Measurements from ENCODE around the gene COPG1.
"Not testable (repeated sequence)": the region's sequence is repeated elsewhere in the genome, so short reads cannot be mapped to it uniquely, and the experiment has no call there.

The COPG1 gene

GRCh38 chr3:129260606-129261005 lies 11.2 kb downstream of the COPG1 start:
- Histone ChIP-seq H3K4me1 (ENCODE audit: insufficient read depth, poor library complexity, severe bottlenecking) (no peaks in the 10 kb centered on the region), H3K36me3 (ENCODE audit: low read depth) (peaks cover 97% of the 10 kb centered on the region), H3K4me3 (ENCODE audit: severe bottlenecking) (no peak overlapping the region), H3K27ac (ENCODE audit: poor library complexity, severe bottlenecking) (no peak overlapping the region), H3K27me3 (ENCODE audit: insufficient read depth, poor library complexity, severe bottlenecking) (no peaks in the 10 kb centered on the region), H3K9me3 (ENCODE audit: severe bottlenecking) (no peaks in the 10 kb centered on the region)
- ATAC-seq (ENCODE audit: low read depth) (no peak), DNase-seq (ENCODE audit: low spot score) (no peak)
- TF ChIP-seq, protein P1, sequence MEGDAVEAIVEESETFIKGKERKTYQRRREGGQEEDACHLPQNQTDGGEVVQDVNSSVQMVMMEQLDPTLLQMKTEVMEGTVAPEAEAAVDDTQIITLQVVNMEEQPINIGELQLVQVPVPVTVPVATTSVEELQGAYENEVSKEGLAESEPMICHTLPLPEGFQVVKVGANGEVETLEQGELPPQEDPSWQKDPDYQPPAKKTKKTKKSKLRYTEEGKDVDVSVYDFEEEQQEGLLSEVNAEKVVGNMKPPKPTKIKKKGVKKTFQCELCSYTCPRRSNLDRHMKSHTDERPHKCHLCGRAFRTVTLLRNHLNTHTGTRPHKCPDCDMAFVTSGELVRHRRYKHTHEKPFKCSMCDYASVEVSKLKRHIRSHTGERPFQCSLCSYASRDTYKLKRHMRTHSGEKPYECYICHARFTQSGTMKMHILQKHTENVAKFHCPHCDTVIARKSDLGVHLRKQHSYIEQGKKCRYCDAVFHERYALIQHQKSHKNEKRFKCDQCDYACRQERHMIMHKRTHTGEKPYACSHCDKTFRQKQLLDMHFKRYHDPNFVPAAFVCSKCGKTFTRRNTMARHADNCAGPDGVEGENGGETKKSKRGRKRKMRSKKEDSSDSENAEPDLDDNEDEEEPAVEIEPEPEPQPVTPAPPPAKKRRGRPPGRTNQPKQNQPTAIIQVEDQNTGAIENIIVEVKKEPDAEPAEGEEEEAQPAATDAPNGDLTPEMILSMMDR (IDR thresholded peaks at IDR 0.05; ENCODE audit: poor library complexity, severe bottlenecking) = no peak

DNA sequence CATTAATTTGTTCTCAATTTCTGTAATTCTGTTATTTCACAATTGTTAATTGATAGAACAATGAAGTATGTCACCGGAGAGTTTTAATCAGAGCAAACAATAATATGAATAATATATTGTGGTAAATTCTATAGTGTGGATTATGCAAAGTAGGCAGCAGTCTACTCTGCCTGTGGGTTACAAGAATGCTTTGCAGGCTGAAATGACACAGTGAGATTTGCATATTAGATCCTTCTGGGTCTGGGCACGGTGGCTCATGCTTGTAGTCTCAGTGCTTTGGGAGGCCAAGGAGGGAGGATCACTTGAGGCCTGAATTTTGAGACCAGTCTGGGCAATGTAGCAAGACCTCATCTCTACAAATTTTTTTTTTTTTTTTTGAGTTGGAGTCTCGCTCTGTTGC lies 12.5 kb downstream of the COPG1 start:
- no peak for ATAC-seq (ENCODE audit: low read depth)
- H3K9me3 ChIP-seq (ENCODE audit: severe bottlenecking) = no peaks in the 10 kb centered on the region
- no peak overlapping the region for H3K27ac ChIP-seq (ENCODE audit: poor library complexity, severe bottlenecking)
- DNase-seq (ENCODE audit: low spot score) = peak; percentile 10
- H3K4me1 ChIP-seq (ENCODE audit: insufficient read depth, poor library complexity, severe bottlenecking) = no peaks in the 10 kb centered on the region
- H3K36me3 ChIP-seq (ENCODE audit: low read depth) = peaks cover 97% of the 10 kb centered on the region
- TF ChIP-seq, protein P1 (IDR thresholded peaks at IDR 0.05; ENCODE audit: poor library complexity, severe bottlenecking) = no peak
- no peaks in the 10 kb centered on the region for H3K27me3 ChIP-seq (ENCODE audit: insufficient read depth, poor library complexity, severe bottlenecking)
- no peak overlapping the region for H3K4me3 ChIP-seq (ENCODE audit: severe bottlenecking)

DNA sequence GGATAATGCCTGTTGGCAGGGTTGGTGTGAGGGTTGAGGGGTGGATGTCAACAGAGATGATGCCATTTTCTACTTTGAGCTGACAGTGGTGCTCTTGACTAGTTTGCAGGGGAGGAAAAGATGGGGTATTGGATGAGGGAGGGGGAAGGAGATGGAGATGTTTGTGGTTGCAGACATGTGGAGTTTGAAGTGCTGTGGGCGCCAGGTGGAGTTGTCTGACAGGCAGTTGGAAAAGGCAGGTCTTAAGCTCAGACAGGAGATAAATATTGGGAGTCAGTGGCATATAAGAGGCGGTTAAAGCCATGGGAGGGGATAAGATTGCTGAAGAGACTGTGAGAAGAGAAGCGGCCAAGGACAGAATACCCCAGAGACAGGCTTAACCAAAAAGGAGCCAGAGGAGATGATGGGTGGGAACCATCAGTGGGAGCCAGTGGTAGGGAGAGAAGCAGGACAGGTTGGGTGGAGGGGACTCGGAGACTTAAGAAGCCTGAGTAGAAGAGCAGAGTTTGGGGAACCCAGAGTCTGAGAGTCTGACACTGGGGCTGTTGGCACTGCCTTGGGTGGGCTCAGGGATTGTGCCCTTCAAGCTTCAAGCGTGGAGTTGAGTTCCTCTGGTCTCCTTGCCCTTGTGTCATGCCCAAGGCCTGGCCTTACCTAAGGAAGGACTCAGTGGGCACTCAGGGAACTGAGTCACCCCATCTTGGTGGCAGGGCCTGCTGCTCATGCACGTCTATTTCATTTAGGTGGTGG lies 13.9 kb downstream of the COPG1 start:
- no peak overlapping the region for H3K27ac ChIP-seq (ENCODE audit: poor library complexity, severe bottlenecking)
- H3K27me3 ChIP-seq (ENCODE audit: insufficient read depth, poor library complexity, severe bottlenecking) = no peaks in the 10 kb centered on the region
- TF ChIP-seq, protein P1 (IDR thresholded peaks at IDR 0.05; ENCODE audit: poor library complexity, severe bottlenecking) = no peak
- H3K9me3 ChIP-seq (ENCODE audit: severe bottlenecking) = no peaks in the 10 kb centered on the region
- H3K4me1 ChIP-seq (ENCODE audit: insufficient read depth, poor library complexity, severe bottlenecking) = no peaks in the 10 kb centered on the region
- ATAC-seq (ENCODE audit: low read depth) = no peak
- no peak for DNase-seq (ENCODE audit: low spot score)
- peaks cover 97% of the 10 kb centered on the region for H3K36me3 ChIP-seq (ENCODE audit: low read depth)
- H3K4me3 ChIP-seq (ENCODE audit: severe bottlenecking) = no peak overlapping the region

- H3K36me3 ChIP-seq (ENCODE audit: low read depth) = peaks cover 97% of the 10 kb centered on the region
- ATAC-seq (ENCODE audit: low read depth); H3K4me1 ChIP-seq (ENCODE audit: insufficient read depth, poor library complexity, severe bottlenecking); H3K27ac ChIP-seq (ENCODE audit: poor library complexity, severe bottlenecking); H3K9me3 ChIP-seq (ENCODE audit: severe bottlenecking); H3K27me3 ChIP-seq (ENCODE audit: insufficient read depth, poor library complexity, severe bottlenecking); DNase-seq (ENCODE audit: low spot score); H3K4me3 ChIP-seq (ENCODE audit: severe bottlenecking): not testable (repeated sequence)
Measured at GRCh38 chr3:129264994-129265393, 15.6 kb downstream of the COPG1 start.

GRCh38 chr3:129266651-129267050 lies 17.2 kb downstream of the COPG1 start:
- DNase-seq (ENCODE audit: low spot score) (no peak), ATAC-seq (ENCODE audit: low read depth) (no peak)
- Histone ChIP-seq H3K36me3 (ENCODE audit: low read depth) (peaks cover 97% of the 10 kb centered on the region), H3K27me3 (ENCODE audit: insufficient read depth, poor library complexity, severe bottlenecking) (no peaks in the 10 kb centered on the region), H3K27ac (ENCODE audit: poor library complexity, severe bottlenecking) (no peak overlapping the region), H3K9me3 (ENCODE audit: severe bottlenecking) (no peaks in the 10 kb centered on the region), H3K4me3 (ENCODE audit: severe bottlenecking) (no peak overlapping the region), H3K4me1 (ENCODE audit: insufficient read depth, poor library complexity, severe bottlenecking) (no peaks in the 10 kb centered on the region)
- TF ChIP-seq, protein P1 (IDR thresholded peaks at IDR 0.05; ENCODE audit: poor library complexity, severe bottlenecking) = no peak
